Skeletal muscle tissue (tissue), 4 donors: ENCODE results near the gene CD40LG. TPM values are rescaled to one million over a fixed set of nuclear protein-coding genes. Genes with fewer than 3 reads are reported as not detected.

Source experiments
- H3K27ac ChIP-seq: one replicate; pipeline ENCODE4 v1.7.0; 2013; ENCODE audit warnings: mild to moderate bottlenecking, low read depth, low read length, inconsistent platforms
- H3K27me3 ChIP-seq, 3 donors: one replicate each; pipeline ENCODE4 v1.7.0; 2013; ENCODE audit warnings: low read length in 3 of 3; ENCODE audit not compliant: control insufficient read depth in 3 of 3, insufficient read depth in 3 of 3
- H3K36me3 ChIP-seq, 3 donors: one replicate each; pipeline ENCODE4 v1.7.0; 2013; ENCODE audit warnings: low read length in 3 of 3; ENCODE audit not compliant: control insufficient read depth in 3 of 3, insufficient read depth in 3 of 3
- H3K4me1 ChIP-seq, 3 donors: one replicate each; pipeline ENCODE4 v1.7.0; 2013; ENCODE audit warnings: low read length in 3 of 3, mild to moderate bottlenecking in 3 of 3; ENCODE audit not compliant: control insufficient read depth in 3 of 3, insufficient read depth in 3 of 3
- H3K4me3 ChIP-seq, 3 donors: one replicate each; pipeline ENCODE4 v1.7.0; 2013; ENCODE audit warnings: low read length in 3 of 3
- H3K9ac ChIP-seq, 3 donors: one replicate each; pipeline ENCODE4 v1.7.0; 2013; ENCODE audit warnings: low read length in 3 of 3, mild to moderate bottlenecking in 3 of 3, moderate library complexity in 2 of 3, low read depth in 1 of 3
- H3K9me3 ChIP-seq, 3 donors: one replicate each; pipeline ENCODE4 v1.7.0; 2013; ENCODE audit warnings: low read length in 3 of 3; ENCODE audit not compliant: control insufficient read depth in 3 of 3
- total RNA-seq: library from RNA; depleted of rRNA; stranded (reverse); fragments of >200 nt; gene quantifications from one replicate; pipeline ENCODE4 v1.2.3, GENCODE V29; 2014
- donor health status: Osteomylitis.

CD40LG gene
- total RNA-seq, 1 donor from 2014 or later: not detected

DNA sequence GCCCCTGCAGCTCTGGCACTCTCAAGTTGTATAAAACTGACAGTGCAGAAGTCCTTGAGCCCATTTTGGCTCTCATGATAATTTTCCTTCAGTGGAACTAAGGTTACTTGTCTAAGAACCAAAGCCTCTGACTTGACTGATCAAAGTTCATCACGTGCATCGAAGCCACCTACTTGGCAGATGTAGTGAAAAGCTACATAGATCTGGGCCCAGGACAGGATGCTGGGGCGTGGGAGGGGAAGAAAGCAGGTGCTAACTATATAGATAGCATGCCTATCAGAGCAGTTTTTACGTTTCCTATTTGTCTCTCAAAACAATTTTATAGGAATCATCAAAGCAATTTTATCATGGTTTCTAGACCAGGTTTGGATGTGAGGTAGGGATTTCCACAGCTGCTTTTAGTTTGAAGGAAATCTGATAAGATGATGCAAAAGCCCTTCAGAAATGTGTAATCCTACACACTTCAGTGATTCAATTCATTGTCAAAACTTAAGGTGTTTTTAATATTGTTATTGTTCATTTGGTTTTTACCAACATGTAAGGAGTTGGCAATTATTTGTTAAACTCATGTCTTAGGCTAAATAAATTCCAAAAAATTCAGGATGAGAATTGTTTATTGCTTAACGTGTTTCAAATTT, 1.2 kb upstream of the CD40LG start:
- Histone ChIP-seq H3K36me3 (no peaks in the 10 kb centered on the region), H3K4me1 (no peaks in the 10 kb centered on the region), H3K27ac (no peak overlapping the region), H3K9ac (no peak overlapping the region), H3K4me3 (no peak overlapping the region), H3K9me3 (no peaks in the 10 kb centered on the region), H3K27me3 (peaks cover 0 to 3% (median 0%) of the 10 kb centered on the region in 3 donors)

DNA sequence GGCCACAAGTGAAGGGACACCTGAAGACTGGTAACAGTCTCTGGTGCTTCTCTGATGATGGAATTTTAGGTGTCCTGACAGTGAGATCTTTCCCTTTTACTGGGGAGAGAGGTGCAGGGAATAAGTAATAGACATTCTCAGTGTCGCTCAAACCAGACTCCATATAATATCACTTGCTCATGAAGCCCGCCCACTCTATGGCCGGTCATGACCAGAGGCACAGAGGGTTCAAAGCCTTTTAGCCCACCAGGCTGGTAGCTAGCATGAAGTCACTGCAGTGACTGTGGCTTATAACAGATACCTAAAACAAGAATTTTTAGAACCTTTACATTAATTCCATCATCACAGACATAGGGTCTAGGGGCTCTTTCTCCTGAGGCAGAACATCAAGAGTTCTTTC, 2.9 kb downstream of the CD40LG start:
- Histone ChIP-seq H3K27ac (no peak overlapping the region), H3K4me1 (peaks cover 0 to 4% (median 3%) of the 10 kb centered on the region in 3 donors), H3K27me3 (peaks cover 0 to 3% (median 0%) of the 10 kb centered on the region in 3 donors), H3K9me3 (no peaks in the 10 kb centered on the region), H3K9ac (no peak overlapping the region), H3K36me3 (no peaks in the 10 kb centered on the region), H3K4me3 (no peak overlapping the region)

- Histone ChIP-seq H3K27ac (peak overlapping the region; percentile 42), H3K9me3 (no peaks in the 10 kb centered on the region), H3K27me3 (peaks cover 0 to 3% (median 0%) of the 10 kb centered on the region in 3 donors), H3K4me1 (peaks cover 0 to 4% (median 3%) of the 10 kb centered on the region in 3 donors), H3K4me3 (no peak overlapping the region), H3K9ac (no peak overlapping the region), H3K36me3 (no peaks in the 10 kb centered on the region)
These were observed 5.1 kb downstream of the CD40LG start for GRCh38 chrX:136652822-136653723.

DNA sequence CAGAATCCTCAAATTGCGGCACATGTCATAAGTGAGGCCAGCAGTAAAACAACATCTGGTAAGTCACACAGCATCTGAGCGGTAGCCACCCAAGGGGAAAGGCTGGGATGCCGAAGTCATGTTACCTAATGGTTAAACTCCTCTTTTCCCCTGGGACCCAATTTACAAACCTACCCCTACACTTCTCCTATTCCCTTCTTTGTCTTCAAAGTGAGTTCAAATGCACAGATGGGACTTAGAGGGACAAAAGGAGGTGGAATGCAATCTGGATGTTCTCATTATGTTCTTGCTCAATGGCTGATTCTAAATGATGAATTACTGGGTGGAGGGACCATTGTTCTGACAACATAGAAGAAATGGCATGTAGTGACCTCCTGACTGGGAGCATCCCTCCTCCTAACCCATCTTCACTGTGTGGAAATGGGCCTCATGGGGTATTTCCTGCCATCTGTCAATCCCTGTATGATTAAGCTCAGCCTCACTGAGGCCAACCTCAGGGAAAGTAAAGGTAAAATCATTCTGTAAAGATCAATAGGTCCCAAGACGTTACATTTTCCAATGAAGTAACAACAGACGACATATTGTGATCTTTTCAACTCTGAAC, 8.5 kb downstream of the CD40LG start:
- H3K9me3 ChIP-seq: no peaks in the 10 kb centered on the region
- H3K36me3 ChIP-seq: no peaks in the 10 kb centered on the region
- H3K27ac ChIP-seq: no peak overlapping the region
- peaks cover 0 to 4% (median 3%) of the 10 kb centered on the region in 3 donors for H3K4me1 ChIP-seq
- no peak overlapping the region for H3K9ac ChIP-seq
- no peaks in the 10 kb centered on the region for H3K27me3 ChIP-seq
- H3K4me3 ChIP-seq: no peak overlapping the region

DNA sequence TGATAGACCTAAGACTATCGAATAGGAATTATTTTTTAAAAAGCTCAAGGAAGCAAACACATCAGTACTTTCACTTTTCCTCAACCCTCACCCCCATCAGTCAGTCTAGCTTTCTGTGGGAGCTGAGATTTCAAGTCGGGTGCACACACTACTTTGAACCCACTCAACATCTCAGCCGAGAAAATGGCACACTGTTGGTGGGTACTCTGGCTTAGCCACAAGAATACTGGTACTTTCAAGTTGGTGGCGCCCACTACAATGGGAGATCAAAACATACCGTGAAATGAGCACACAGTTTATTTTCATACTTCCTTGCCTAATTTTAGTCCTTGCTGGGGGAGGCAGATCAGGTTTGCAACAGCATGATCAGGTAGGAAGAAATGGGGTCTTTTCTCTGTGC, 10.2 kb downstream of the CD40LG start:
- Histone ChIP-seq H3K4me3 (no peak overlapping the region), H3K4me1 (peaks cover 0 to 2% (median 0%) of the 10 kb centered on the region in 3 donors), H3K27ac (no peak overlapping the region), H3K9ac (no peak overlapping the region), H3K27me3 (no peaks in the 10 kb centered on the region), H3K9me3 (no peaks in the 10 kb centered on the region), H3K36me3 (no peaks in the 10 kb centered on the region)

- no peak overlapping the region for H3K9ac ChIP-seq
- H3K27me3 ChIP-seq: no peaks in the 10 kb centered on the region
- no peaks in the 10 kb centered on the region for H3K9me3 ChIP-seq
- no peak overlapping the region for H3K4me3 ChIP-seq
- H3K4me1 ChIP-seq: no peaks in the 10 kb centered on the region
- H3K27ac ChIP-seq: no peak overlapping the region
- no peaks in the 10 kb centered on the region for H3K36me3 ChIP-seq
These were observed 11.2 kb downstream of the CD40LG start for GRCh38 chrX:136659174-136659573.

GRCh38 chrX:136660896-136661295, 12.9 kb downstream of the CD40LG start:
- Histone ChIP-seq H3K9me3 (peaks cover 0 to 2% (median 0%) of the 10 kb centered on the region in 3 donors), H3K4me3 (no peak overlapping the region), H3K27ac (no peak overlapping the region), H3K36me3 (peaks cover 2 to 8% (median 7%) of the 10 kb centered on the region in 3 donors), H3K9ac (no peak overlapping the region), H3K27me3 (no peaks in the 10 kb centered on the region), H3K4me1 (no peaks in the 10 kb centered on the region)

DNA sequence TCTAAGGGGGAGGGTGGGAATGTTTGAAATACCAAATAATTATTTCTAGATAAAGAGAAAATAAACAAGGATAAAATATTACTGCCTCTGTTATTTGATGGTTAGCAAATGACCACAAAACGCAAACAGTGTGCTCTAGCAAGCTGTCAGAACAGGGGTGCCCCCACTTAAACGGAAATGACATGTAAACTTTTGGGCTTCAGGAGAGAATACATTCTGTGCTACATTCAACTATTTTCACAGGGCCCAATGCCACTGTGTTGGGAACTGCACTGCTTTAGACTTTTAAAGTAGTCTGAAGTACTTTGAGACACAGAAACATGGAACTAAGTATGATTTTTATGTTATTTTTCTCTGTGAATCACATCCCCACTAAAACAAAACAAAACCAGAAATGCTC, 14.1 kb downstream of the CD40LG start:
- Histone ChIP-seq H3K27me3 (no peaks in the 10 kb centered on the region), H3K27ac (no peak overlapping the region), H3K9me3 (peaks cover 0 to 2% (median 0%) of the 10 kb centered on the region in 3 donors), H3K4me1 (no peaks in the 10 kb centered on the region), H3K4me3 (no peak overlapping the region), H3K9ac (no peak overlapping the region), H3K36me3 (peaks cover 2 to 16% (median 14%) of the 10 kb centered on the region in 3 donors)

- no peaks in the 10 kb centered on the region for H3K27me3 ChIP-seq
- H3K4me1 ChIP-seq: no peaks in the 10 kb centered on the region
- no peak overlapping the region for H3K9ac ChIP-seq
- H3K27ac ChIP-seq: no peak overlapping the region
- H3K4me3 ChIP-seq: no peak overlapping the region
- peaks cover 0 to 2% (median 0%) of the 10 kb centered on the region in 3 donors for H3K9me3 ChIP-seq
- peaks cover 2 to 24% (median 22%) of the 10 kb centered on the region in 3 donors for H3K36me3 ChIP-seq
These were observed 15.0 kb downstream of the CD40LG start for GRCh38 chrX:136662976-136663375.
